Duodenal mucosa (tissue), 2 donors: ENCODE data around the gene ADAM23.

Experiments
- H3K27ac ChIP-seq: one replicate; pipeline ENCODE4 v1.7.0; 2013; ENCODE audit warnings: low read depth, low read length
- H3K27me3 ChIP-seq, 2 donors: one replicate each; pipeline ENCODE4 v1.7.0; 2013; ENCODE audit warnings: low read length in 2 of 2, control low read depth in 1 of 2; ENCODE audit not compliant: insufficient read depth in 2 of 2, control insufficient read depth in 1 of 2
- H3K36me3 ChIP-seq, 2 donors: one replicate each; pipeline ENCODE4 v1.7.0; 2013; ENCODE audit warnings: low read length in 2 of 2, control low read depth in 1 of 2; ENCODE audit not compliant: insufficient read depth in 2 of 2, control insufficient read depth in 1 of 2
- H3K4me1 ChIP-seq, 2 donors: one replicate each; pipeline ENCODE4 v1.7.0; 2013; ENCODE audit warnings: low read length in 2 of 2, control low read depth in 1 of 2; ENCODE audit not compliant: insufficient read depth in 2 of 2, control insufficient read depth in 1 of 2
- H3K4me3 ChIP-seq, 2 donors: one replicate each; pipeline ENCODE4 v1.7.0; 2013; ENCODE audit warnings: low read length in 2 of 2, low read depth in 1 of 2
- H3K9ac ChIP-seq, 2 donors: one replicate each; pipeline ENCODE4 v1.7.0; 2013; ENCODE audit warnings: low read length in 2 of 2, low read depth in 1 of 2
- H3K9me3 ChIP-seq, 2 donors: one replicate each; pipeline ENCODE4 v1.7.0; 2013; ENCODE audit warnings: low read length in 2 of 2, control low read depth in 1 of 2; ENCODE audit not compliant: control insufficient read depth in 1 of 2

The ADAM23 gene

DNA sequence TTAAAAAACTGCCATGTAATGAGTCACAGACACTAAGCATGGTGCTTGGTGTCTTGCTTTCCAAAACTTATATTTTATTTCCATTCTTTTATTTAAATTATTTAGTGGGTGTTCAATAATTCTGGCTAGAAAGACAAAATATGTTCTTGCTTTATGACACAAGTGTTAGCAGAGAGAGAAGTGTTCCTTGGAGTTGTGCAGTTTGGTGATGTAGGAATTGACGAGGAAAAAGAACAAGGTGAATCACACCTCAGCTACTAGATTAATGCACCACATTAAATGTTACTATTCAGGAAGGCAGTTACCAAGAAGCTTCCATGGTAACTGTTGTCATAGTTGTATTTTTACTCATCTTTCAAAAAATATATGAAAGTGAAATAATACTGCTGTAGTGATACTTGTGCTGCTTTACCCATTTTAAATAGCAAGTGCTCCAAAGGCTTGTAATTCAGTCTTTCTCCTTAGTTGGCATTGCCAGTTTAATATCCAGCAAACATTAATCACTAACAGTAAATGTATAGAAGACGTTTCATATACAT lies 28.3 kb downstream of the ADAM23 start:
- Histone ChIP-seq H3K9ac (no peak overlapping the region), H3K27ac (no peak overlapping the region), H3K36me3 (no peaks in the 10 kb centered on the region), H3K4me1 (no peaks in the 10 kb centered on the region), H3K27me3 (no peaks in the 10 kb centered on the region), H3K9me3 (no peaks in the 10 kb centered on the region), H3K4me3 (no peak overlapping the region)

- H3K36me3 ChIP-seq, result no peaks in the 10 kb centered on the region
- H3K4me3 ChIP-seq, result no peak overlapping the region
- H3K27ac ChIP-seq, result no peak overlapping the region
- H3K9me3 ChIP-seq, result no peaks in the 10 kb centered on the region
- H3K9ac ChIP-seq, result no peak overlapping the region
- no peaks in the 10 kb centered on the region for H3K4me1 ChIP-seq
- H3K27me3 ChIP-seq, result no peaks in the 10 kb centered on the region
Measured at GRCh38 chr2:206472094-206472493, 28.8 kb downstream of the ADAM23 start.

GRCh38 chr2:206474099-206474498 lies 30.8 kb downstream of the ADAM23 start:
- no peak overlapping the region for H3K4me3 ChIP-seq

GRCh38 chr2:206477296-206477695 lies 34.0 kb downstream of the ADAM23 start:
- Histone ChIP-seq H3K4me1 (no peaks in the 10 kb centered on the region), H3K36me3 (no peaks in the 10 kb centered on the region), H3K9me3 (no peaks in the 10 kb centered on the region), H3K9ac (no peak overlapping the region), H3K27me3 (no peaks in the 10 kb centered on the region), H3K27ac (no peak overlapping the region), H3K4me3 (no peak overlapping the region)

More at GRCh38 chr2:206474099-206474498, 30.8 kb downstream of the ADAM23 start:
- no peak overlapping the region for H3K27ac ChIP-seq
- H3K36me3 ChIP-seq, result no peaks in the 10 kb centered on the region
- H3K9ac ChIP-seq, result no peak overlapping the region
- H3K27me3 ChIP-seq, result no peaks in the 10 kb centered on the region
- no peaks in the 10 kb centered on the region for H3K4me1 ChIP-seq
- no peaks in the 10 kb centered on the region for H3K9me3 ChIP-seq

GRCh38 chr2:206478340-206478739 lies 35.0 kb downstream of the ADAM23 start:
- Histone ChIP-seq H3K9ac (no peak overlapping the region), H3K27ac (no peak overlapping the region), H3K9me3 (no peaks in the 10 kb centered on the region), H3K36me3 (no peaks in the 10 kb centered on the region), H3K27me3 (no peaks in the 10 kb centered on the region), H3K4me3 (no peak overlapping the region), H3K4me1 (no peaks in the 10 kb centered on the region)

DNA sequence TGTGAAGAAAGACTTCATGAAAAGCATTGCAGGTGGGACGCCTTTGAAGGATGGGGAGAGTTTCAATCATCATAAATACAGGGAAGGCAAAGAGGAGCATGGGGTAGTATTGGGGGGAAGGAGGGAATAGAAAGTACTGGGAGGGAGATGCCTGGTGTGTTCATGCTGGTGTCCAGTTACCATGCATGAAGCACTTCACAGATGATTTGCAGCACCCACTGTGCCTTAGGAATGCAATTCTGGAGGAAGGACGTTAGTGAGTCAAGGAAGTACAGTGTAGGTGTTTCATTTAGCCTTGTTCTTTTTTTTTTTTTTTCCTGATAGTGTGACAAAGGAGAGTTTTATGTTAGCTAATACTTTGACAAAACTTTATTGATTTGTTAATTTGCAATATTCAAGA lies 36.8 kb downstream of the ADAM23 start:
- Histone ChIP-seq H3K9me3 (no peaks in the 10 kb centered on the region), H3K4me1 (no peaks in the 10 kb centered on the region), H3K9ac (no peak overlapping the region), H3K36me3 (no peaks in the 10 kb centered on the region), H3K4me3 (no peak overlapping the region), H3K27ac (no peak overlapping the region), H3K27me3 (no peaks in the 10 kb centered on the region)

- H3K9ac ChIP-seq, result no peak overlapping the region
- no peak overlapping the region for H3K4me3 ChIP-seq
- H3K27ac ChIP-seq, result no peak overlapping the region
- H3K4me1 ChIP-seq, result no peaks in the 10 kb centered on the region
- no peaks in the 10 kb centered on the region for H3K36me3 ChIP-seq
- H3K9me3 ChIP-seq, result no peaks in the 10 kb centered on the region
- H3K27me3 ChIP-seq, result no peaks in the 10 kb centered on the region
Measured at GRCh38 chr2:206480620-206481019, 37.3 kb downstream of the ADAM23 start.

- no peak overlapping the region for H3K4me3 ChIP-seq
- H3K27ac ChIP-seq, result no peak overlapping the region
- no peaks in the 10 kb centered on the region for H3K9me3 ChIP-seq
- H3K9ac ChIP-seq, result no peak overlapping the region
- no peaks in the 10 kb centered on the region for H3K27me3 ChIP-seq
- H3K4me1 ChIP-seq, result no peaks in the 10 kb centered on the region
- no peaks in the 10 kb centered on the region for H3K36me3 ChIP-seq
Measured at GRCh38 chr2:206481056-206481455, 37.7 kb downstream of the ADAM23 start.

DNA sequence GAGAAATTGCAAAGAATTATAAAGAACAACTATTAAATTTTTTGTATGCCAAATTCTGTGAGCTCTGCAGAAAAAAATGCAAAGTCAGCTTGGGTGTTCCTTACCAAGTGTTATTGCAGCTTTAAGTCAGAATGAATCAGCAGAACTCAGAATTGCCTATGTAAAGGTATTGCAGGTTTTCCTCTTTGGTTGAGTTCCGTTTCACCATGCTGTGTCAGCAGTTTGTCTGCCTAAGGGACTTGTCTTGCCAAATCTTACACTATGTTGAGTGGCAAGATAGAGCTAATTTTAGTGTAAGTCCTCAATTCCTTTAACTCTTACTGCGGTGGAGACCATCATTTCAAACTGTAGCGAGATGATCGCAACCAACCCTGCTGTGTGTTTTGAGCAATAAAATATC lies 38.8 kb downstream of the ADAM23 start:
- Histone ChIP-seq H3K36me3 (no peaks in the 10 kb centered on the region), H3K4me1 (no peaks in the 10 kb centered on the region)

GRCh38 chr2:206482633-206483032 lies 39.3 kb downstream of the ADAM23 start:
- Histone ChIP-seq H3K36me3 (no peaks in the 10 kb centered on the region), H3K27ac (no peak overlapping the region), H3K9ac (no peak overlapping the region), H3K27me3 (no peaks in the 10 kb centered on the region), H3K4me1 (no peaks in the 10 kb centered on the region), H3K9me3 (no peaks in the 10 kb centered on the region), H3K4me3 (no peak overlapping the region)

More for the DNA sequence above, 38.8 kb downstream of the ADAM23 start:
- H3K27ac ChIP-seq, result no peak overlapping the region
- H3K9ac ChIP-seq, result no peak overlapping the region
- no peaks in the 10 kb centered on the region for H3K9me3 ChIP-seq
- no peak overlapping the region for H3K4me3 ChIP-seq
- H3K27me3 ChIP-seq, result no peaks in the 10 kb centered on the region

DNA sequence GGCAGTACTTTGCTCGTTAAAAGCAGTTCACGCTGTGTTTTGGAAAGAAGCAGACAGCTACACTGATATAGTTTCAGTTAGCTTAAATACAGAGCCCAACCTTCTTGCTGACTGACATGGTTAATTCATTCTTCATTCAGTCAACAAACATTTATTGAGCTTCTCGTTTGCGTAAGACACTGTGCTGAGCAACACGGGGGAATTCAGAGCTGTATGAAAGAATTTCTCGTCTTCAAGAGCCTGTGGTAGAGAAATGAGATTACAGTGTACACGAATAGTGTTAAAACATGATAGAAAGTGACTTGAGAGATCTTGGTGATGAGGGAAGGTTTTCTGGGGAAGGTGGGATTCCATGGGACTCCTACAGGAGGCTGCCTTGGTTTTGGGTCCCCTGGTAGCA lies 44.7 kb downstream of the ADAM23 start:
- H3K9me3 ChIP-seq, result no peaks in the 10 kb centered on the region
- no peak overlapping the region for H3K4me3 ChIP-seq

More for the DNA sequence above, 44.7 kb downstream of the ADAM23 start:
- H3K4me1 ChIP-seq, result no peaks in the 10 kb centered on the region
- H3K27me3 ChIP-seq, result no peaks in the 10 kb centered on the region
- H3K27ac ChIP-seq, result no peak overlapping the region
- no peaks in the 10 kb centered on the region for H3K36me3 ChIP-seq
- H3K9ac ChIP-seq, result no peak overlapping the region
